HG02870 (cell line): ENCODE results near the gene FBN2.
"Not testable (repeated sequence)": the region's sequence is repeated elsewhere in the genome, so short reads cannot be mapped to it uniquely, and the experiment has no call there.

Experiments used
- ATAC-seq: cut with Tn5 transposase; IDR thresholded peaks from one replicate; pipeline ENCODE4 v1.9.1; 2021; ENCODE audit warnings: mild to moderate bottlenecking, moderate library complexity; ENCODE audit not compliant: unreplicated experiment

Gene FBN2

DNA sequence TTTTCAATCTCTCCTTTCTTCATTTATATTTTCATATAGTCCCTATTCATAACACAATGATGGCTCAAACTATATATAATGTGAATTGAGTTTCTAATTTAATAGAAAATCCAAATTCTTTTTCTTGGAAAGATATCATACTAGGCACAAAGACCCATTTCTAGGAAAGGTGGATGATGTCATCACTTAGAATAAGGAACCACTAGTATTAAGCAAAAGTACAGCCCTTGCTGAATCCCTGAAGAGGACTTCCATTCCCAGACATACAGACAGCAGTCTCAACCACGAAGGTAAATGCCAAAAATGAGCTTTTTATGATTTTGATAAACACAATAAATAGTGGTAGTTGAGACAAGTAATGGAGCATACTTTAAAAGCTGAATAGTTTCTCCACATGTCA lies 210.0 kb downstream of the FBN2 start:
- no peak for ATAC-seq

- ATAC-seq = not testable (repeated sequence)
Measured at GRCh38 chr5:128321418-128321817, 216.6 kb downstream of the FBN2 start.

DNA sequence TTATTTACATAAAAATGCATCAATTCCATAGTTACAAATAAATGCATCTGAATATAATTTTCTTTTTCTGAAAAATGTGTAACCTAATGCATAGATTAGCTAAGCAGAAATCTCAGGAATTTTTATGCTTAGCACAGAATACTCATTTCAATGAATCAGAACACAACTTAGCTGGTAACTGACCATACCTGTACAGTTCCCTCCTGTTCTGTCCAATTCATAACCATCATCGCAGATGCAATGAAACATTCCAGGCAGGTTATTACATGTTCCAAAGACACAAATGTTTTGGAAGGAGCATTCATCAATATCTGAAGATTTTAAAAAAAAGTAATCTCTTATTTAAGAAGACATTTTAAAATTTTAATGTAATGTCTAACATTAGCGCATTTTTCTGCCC lies 219.4 kb downstream of the FBN2 start:
- no peak for ATAC-seq

DNA sequence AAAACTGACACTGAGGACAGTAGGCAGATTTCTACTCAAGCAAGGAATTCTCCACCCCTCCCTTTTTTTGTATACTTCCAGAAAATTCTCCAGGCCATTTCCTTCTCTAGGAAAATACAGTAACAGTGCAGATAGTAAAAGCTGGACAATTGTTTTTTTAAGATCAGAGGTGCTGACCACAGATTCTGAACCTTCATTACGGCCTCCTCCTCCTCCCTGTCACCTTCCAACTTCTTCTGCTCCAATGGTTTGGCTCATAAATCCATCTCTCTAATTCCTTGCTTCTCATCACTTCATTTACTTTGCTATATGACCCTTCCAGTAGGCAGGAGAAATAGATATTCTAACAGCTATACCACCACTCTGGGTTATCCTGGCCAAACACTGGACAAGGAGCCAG lies 220.6 kb downstream of the FBN2 start:
- no peak for ATAC-seq

- no peak for ATAC-seq
Measured at GRCh38 chr5:128315671-128316070, 222.4 kb downstream of the FBN2 start.

GRCh38 chr5:128305341-128305740 lies 232.7 kb downstream of the FBN2 start:
- no peak for ATAC-seq

GRCh38 chr5:128304791-128305190 lies 233.3 kb downstream of the FBN2 start:
- ATAC-seq = no peak

GRCh38 chr5:128304088-128304487 lies 234.0 kb downstream of the FBN2 start:
- ATAC-seq = no peak

DNA sequence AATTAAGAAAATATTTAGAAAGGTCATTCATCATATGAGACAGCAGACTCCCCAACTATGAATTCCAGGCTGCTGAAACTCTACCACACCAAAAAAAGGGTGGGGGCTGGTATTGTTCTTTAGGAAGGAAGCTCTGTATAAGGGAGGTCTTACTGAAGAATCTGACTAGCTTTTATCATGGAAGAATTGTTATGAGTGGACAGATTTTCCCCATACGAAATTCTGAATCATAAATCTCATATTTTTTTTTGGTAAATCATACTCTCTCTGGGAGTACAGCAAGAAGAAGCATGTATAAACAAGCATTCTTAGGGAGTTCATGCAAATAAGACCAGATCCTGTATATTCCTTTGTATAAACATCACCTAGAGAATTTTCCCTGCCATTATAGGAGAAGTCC lies 234.5 kb downstream of the FBN2 start:
- ATAC-seq = no peak

GRCh38 chr5:128300181-128300580 lies 237.9 kb downstream of the FBN2 start:
- no peak for ATAC-seq

GRCh38 chr5:128290152-128290858 lies 247.7 kb downstream of the FBN2 start:
- no peak for ATAC-seq

DNA sequence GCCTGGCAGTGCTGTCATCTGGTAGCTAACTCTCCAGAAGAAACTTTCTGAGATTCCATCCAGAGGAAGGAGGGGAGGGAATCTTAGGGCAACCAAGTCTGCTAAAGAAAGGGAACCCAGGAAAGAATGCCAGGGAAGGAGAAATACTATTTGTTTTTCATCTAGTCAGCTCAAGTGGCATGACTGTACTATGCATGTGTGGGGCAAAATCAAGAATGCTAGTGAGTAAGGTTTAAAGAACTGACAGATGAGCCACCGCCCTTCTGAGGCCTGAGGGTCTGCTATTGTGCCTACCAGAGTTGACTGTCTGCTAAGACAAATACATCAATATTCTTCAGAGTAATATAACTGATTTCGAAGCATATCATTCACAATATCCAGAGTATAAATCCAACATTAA lies 250.3 kb downstream of the FBN2 start:
- no peak for ATAC-seq

DNA sequence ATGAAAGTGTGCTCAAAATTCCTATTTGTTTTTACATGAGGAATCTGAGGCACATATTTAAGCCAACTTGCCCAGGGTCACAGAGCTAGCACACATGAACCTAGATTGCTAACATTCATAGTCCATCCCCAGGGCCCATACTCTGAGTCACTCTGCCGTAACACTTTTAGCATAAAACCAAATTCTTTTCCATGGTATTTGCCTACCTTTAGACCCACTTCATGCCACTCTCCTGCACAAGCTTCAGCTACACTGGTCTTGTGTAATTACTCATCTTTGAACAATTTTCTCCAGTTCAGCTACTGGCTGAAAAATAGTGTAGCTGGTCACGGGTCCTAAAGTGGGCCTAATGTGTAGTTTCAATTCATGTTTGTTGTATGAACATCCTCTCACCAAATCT lies 253.8 kb downstream of the FBN2 start:
- no peak for ATAC-seq

- no peak for ATAC-seq
Measured at GRCh38 chr5:128279345-128279744, 258.7 kb downstream of the FBN2 start.

DNA sequence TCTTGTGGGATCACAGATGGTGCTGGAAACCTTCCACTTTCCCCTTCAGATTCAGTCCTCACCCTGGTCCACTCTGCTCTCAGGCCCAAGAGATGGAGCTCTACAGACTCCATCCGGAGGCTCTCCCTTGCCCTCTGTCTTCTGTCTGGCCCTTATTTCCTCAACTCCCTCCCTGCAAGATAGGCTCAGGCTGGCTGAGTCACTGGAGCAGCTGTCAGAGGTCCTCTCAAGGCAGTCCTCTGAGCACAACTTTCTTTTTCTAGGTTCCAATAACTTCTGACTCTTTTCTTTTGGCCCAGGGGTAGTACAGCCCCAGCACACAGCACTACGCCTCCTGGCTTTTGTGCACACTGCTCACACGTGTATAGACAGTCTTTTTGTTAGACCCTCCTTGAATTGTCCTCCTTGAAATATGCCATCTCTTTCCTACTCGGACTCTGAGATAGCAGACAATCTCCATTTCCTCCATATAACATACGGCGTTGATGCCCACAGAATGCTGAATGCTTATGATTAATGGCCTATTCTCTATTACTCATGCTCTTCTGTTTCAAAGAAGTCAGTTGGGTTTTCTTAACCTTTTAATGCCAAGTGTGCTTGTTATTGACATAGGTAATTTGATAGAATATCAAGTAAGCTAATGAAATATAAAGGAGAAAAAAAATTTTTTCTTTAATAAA lies 261.4 kb downstream of the FBN2 start:
- no peak for ATAC-seq

- ATAC-seq = no peak
Measured at GRCh38 chr5:128274441-128274840, 263.6 kb downstream of the FBN2 start.

- no peak for ATAC-seq
Measured at GRCh38 chr5:128273736-128274135, 264.3 kb downstream of the FBN2 start.

DNA sequence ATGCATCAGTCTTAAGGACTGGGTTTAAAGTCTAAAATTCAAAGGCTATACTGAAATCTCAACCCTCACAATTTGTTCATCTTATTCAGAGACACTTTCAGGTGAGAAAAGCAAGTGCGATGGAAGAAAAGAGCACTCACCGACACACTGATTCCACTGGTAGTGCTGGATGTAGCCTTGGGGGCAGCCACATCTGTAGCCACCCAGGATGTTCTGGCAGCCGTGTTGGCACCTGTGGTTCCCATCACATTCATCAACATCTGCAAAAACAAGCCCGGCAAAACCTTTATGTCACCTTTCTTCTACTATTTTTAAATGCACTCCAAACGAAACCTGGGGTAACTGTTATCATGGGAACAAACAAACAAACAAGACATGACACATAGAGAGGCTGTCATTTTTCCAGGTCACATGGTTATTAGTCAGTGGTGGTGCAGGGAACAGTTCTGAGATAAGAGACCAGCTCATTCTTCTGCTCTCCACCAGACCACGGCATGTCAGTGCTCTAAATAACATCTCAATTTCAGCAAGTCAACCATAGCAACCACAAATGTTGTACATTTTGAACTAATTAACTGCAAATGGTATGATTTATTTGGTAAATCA lies 266.1 kb downstream of the FBN2 start:
- no peak for ATAC-seq

- ATAC-seq = no peak
Measured at GRCh38 chr5:128271071-128271470, 267.0 kb downstream of the FBN2 start.

DNA sequence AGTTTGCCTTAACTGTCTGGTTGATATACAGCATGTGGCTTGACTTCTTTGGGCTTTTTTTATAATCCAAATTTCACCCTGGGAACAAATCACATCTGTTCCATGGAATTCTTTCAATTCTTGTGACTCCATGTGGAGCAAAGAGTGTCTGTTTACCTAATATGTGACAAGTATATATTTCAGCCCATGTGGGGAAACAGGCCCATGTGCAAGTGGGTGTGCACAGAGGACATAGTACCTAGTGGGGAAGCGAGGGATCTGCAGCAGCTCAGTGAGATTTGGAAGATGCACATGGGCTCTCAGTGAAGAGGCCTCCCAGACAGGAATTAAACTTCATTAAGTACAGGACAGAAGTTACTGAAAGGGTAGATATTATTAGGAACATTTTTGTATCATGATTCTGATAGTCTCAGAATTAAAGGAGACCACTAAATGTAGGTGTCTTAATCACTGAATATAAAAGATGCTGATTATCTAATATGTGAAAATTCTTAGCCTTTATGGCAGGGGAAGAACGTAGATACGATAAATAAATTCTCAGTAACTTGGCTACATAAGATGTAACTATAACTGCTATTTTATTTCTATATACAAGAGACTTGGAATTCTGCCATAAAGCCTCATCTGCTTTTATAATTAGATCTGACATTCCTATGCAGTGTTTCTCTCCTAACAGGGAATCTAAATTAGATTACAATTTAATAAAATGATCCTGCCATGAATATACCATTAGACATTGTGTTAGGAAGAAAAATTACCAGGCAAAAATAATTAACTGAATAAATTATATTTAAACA lies 273.3 kb downstream of the FBN2 start:
- ATAC-seq = no peak

DNA sequence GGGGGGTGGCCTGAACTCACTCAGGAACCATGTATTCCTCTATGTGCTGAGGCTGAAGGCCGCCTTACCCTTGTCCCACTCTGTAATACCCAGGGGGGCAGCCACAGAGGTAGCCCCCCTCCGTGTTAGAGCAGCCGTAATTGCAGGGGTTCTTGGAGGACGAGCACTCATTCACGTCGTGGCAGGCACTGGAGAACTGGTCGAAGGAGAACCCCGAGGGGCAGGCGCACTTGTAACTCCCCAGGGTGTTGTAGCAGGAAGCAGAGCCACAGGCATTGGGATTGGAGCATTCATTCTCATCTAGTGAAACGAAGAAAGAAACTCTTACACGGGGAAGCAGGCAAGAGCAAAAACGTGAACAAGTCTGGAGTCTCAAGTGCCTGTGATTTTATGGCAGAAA lies 274.7 kb downstream of the FBN2 start:
- no peak for ATAC-seq

- no peak for ATAC-seq
Measured at GRCh38 chr5:128262911-128263310, 275.1 kb downstream of the FBN2 start.
